DND-41 (cell line): ENCODE measurements around the gene B4GALNT3.

Experiments used
- ATAC-seq: fragments of 200-7000 bp; cut with Tn5 transposase; 3 replicates; pipeline ENCODE4 v1.9.1; 2021; ENCODE audit warnings: low read depth; ENCODE audit not compliant: insufficient read depth
- DNase-seq: peaks from one replicate; pipeline ENCODE4 v3.0.0-alpha.2; 2020
- H2AFZ ChIP-seq: 2 replicates; pipeline ENCODE4 v1.6.0; 2012; ENCODE audit warnings: low read depth, low read length
- H3K27ac ChIP-seq: 2 replicates; pipeline ENCODE4 v1.5.1; 2012; ENCODE audit warnings: low read length, inconsistent platforms
- H3K27me3 ChIP-seq: fragments of 200-600 bp; sonication (generic); 2 replicates; pipeline ENCODE4 v1.6.0; 2012; ENCODE audit warnings: low read length, mild to moderate bottlenecking, inconsistent platforms; ENCODE audit not compliant: insufficient read depth, poor library complexity
- H3K36me3 ChIP-seq: 2 replicates; pipeline ENCODE4 v1.5.1; 2012; ENCODE audit warnings: low read length, inconsistent platforms; ENCODE audit not compliant: insufficient read depth
- H3K4me1 ChIP-seq: 2 replicates; pipeline ENCODE4 v1.5.1; 2012; ENCODE audit warnings: mild to moderate bottlenecking, low read length; ENCODE audit not compliant: insufficient read depth
- H3K4me2 ChIP-seq: 2 replicates; pipeline ENCODE4 v1.6.0; 2012; ENCODE audit warnings: mild to moderate bottlenecking, moderate library complexity, low read length, inconsistent platforms; ENCODE audit not compliant: insufficient read depth
- H3K4me3 ChIP-seq, 2 experiments: fragments of 200-600 bp in 1 of 2; shearing (Covaris generic) in 1 of 2; 2 replicates each; pipeline ENCODE4 v1.5.1; 2012 to 2016; ENCODE audit warnings: inconsistent platforms in 2 of 2, low read length in 2 of 2, mild to moderate bottlenecking in 2 of 2, low read depth in 1 of 2, moderate library complexity in 1 of 2
- H3K79me2 ChIP-seq: 2 replicates; pipeline ENCODE4 v1.6.0; 2012; ENCODE audit warnings: low read length, inconsistent platforms; ENCODE audit not compliant: insufficient read depth
- H3K9ac ChIP-seq: 2 replicates; pipeline ENCODE4 v1.6.0; 2012; ENCODE audit warnings: low read depth, mild to moderate bottlenecking, inconsistent platforms, low read length, moderate library complexity
- H3K9me3 ChIP-seq: 2 replicates; pipeline ENCODE4 v1.5.1; 2012; ENCODE audit warnings: low read length, moderate library complexity, mild to moderate bottlenecking, inconsistent platforms; ENCODE audit not compliant: insufficient read depth, severe bottlenecking
- H4K20me1 ChIP-seq: 2 replicates; pipeline ENCODE4 v1.6.0; 2012; ENCODE audit warnings: low read length; ENCODE audit not compliant: insufficient read depth
- EZH2 ChIP-seq: IDR thresholded peaks from 3 replicates; pipeline ENCODE4 v1.6.1; 2012; ENCODE audit warnings: borderline replicate concordance, low read depth, mild to moderate bottlenecking, moderate library complexity, low read length, inconsistent platforms; ENCODE audit not compliant: severe bottlenecking
- TF ChIP-seq, protein P1 (sequence below): IDR thresholded peaks from 2 replicates; pipeline ENCODE4 v1.5.1; 2012; ENCODE audit warnings: borderline replicate concordance, low read length, moderate library complexity, mild to moderate bottlenecking; ENCODE audit not compliant: poor library complexity, severe bottlenecking; ENCODE audit errors: extremely low read depth

The B4GALNT3 gene

DNA sequence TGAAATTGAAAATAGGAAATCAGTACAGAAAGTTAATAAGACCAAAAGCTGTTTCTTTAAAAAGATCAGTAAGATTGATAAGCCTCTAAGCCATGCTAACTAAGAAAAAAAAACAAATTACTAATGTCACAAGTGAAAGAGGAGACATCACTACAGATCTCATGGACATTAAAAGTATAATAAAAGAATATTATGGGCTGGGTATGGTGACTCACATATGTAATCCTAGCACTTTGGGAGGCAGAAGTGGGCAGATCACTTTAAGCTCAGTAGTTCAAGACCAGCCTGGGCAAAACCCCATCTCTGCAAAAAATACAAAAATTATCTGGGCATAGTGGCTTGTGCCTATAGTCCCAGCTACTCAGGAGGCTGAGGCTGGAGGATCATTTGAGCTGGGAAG, 30.5 kb downstream of the B4GALNT3 start:
- no peak overlapping the region for H3K4me3 ChIP-seq

DNA sequence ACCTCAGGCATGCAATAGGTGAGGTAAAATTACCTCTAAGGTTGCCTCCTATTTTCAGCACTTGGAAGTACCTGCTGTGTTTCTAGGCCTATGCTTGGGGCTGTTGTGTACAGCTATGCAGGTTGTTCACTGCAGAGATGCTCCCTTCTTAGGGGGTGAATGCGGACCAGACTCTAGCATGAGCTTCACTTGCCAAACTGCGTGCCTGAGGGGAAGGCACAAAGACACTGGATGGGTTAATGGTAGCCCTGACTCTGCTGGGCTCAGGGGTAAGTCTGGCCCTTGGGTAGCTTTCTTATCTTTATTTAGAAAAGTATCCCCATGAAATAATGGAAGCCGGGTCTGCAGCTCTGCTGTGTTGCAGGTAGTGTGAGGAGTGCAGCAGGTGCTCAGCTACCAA, 35.7 kb downstream of the B4GALNT3 start:
- Histone ChIP-seq H3K79me2 (no peaks in the 10 kb centered on the region), H4K20me1 (no peaks in the 10 kb centered on the region), H3K9ac (no peak overlapping the region), H3K36me3 (no peaks in the 10 kb centered on the region), H3K9me3 (peaks cover under 1% of the 10 kb centered on the region), H3K4me3 (no peak overlapping the region), H3K27me3 (peaks cover 9% of the 10 kb centered on the region), H3K4me2 (no peak overlapping the region), H2AFZ (no peak overlapping the region), H3K4me1 (no peaks in the 10 kb centered on the region), H3K27ac (no peak overlapping the region)
- ATAC-seq (no peak), DNase-seq (no peak)
- TF ChIP-seq EZH2 = no peak
- TF ChIP-seq, protein P1, sequence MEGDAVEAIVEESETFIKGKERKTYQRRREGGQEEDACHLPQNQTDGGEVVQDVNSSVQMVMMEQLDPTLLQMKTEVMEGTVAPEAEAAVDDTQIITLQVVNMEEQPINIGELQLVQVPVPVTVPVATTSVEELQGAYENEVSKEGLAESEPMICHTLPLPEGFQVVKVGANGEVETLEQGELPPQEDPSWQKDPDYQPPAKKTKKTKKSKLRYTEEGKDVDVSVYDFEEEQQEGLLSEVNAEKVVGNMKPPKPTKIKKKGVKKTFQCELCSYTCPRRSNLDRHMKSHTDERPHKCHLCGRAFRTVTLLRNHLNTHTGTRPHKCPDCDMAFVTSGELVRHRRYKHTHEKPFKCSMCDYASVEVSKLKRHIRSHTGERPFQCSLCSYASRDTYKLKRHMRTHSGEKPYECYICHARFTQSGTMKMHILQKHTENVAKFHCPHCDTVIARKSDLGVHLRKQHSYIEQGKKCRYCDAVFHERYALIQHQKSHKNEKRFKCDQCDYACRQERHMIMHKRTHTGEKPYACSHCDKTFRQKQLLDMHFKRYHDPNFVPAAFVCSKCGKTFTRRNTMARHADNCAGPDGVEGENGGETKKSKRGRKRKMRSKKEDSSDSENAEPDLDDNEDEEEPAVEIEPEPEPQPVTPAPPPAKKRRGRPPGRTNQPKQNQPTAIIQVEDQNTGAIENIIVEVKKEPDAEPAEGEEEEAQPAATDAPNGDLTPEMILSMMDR = no peak

More for the DNA sequence above, 30.5 kb downstream of the B4GALNT3 start:
- no peak for TF ChIP-seq EZH2
- TF ChIP-seq, protein P1 = no peak
- Histone ChIP-seq H4K20me1 (no peaks in the 10 kb centered on the region), H3K79me2 (no peaks in the 10 kb centered on the region), H3K4me2 (no peak overlapping the region), H3K27ac (no peak overlapping the region), H3K9me3 (peaks cover 7% of the 10 kb centered on the region), H2AFZ (no peak overlapping the region), H3K27me3 (peaks cover 4% of the 10 kb centered on the region), H3K4me1 (no peaks in the 10 kb centered on the region), H3K9ac (no peak overlapping the region), H3K36me3 (no peaks in the 10 kb centered on the region)
- ATAC-seq (no peak), DNase-seq (no peak)

DNA sequence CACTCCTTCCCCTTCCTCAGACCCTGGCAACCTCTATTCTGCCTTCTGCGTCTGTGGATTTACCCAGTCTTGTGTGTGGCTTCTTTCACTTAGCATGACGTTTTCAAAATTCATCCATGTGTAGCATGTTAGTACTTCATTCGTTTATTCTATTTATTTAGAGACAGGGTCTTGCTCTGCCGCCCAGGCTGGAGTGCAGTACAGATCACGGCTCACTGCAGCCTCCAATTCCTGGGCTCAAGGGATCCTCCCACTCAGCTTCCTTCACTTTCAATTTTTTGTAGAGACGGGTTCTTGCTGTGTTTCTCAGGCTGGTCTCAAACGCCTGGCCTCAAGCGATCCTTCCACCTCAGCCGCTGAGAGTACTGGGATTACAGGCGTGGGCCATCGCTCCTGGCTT, 37.0 kb downstream of the B4GALNT3 start:
- ATAC-seq = no peak

More for the DNA sequence above, 37.0 kb downstream of the B4GALNT3 start:
- Histone ChIP-seq H3K27ac (no peak overlapping the region), H3K9me3 (no peaks in the 10 kb centered on the region), H3K79me2 (no peaks in the 10 kb centered on the region), H3K36me3 (no peaks in the 10 kb centered on the region), H3K4me1 (no peaks in the 10 kb centered on the region), H3K4me2 (no peak overlapping the region), H3K9ac (no peak overlapping the region), H3K27me3 (peaks cover 12% of the 10 kb centered on the region), H4K20me1 (no peaks in the 10 kb centered on the region), H2AFZ (no peak overlapping the region), H3K4me3 (no peak overlapping the region)
- DNase-seq = no peak
- TF ChIP-seq, protein P1 = no peak
- no peak for TF ChIP-seq EZH2
